SU-DHL-6 (cell line): ENCODE results near the gene ALG6.

Source experiments
- H2AFZ ChIP-seq: fragments of 200-600 bp; sonication (generic); 2 replicates; pipeline ENCODE4 v1.6.1; 2014; ENCODE audit warnings: low read depth, mild to moderate bottlenecking, moderate library complexity, mixed read lengths, antibody characterized with exemption, low read length; ENCODE audit not compliant: severe bottlenecking
- H3F3A ChIP-seq: fragments of 200-600 bp; shearing (Covaris generic); 2 replicates; pipeline ENCODE4 v1.6.0; 2016; ENCODE audit warnings: antibody characterized with exemption, mild to moderate bottlenecking; ENCODE audit not compliant: insufficient read depth
- H3K27ac ChIP-seq: fragments of 200-600 bp; sonication (generic); 2 replicates; pipeline ENCODE4 v1.5.1; 2016; ENCODE audit warnings: low read depth, mild to moderate bottlenecking, low read length, moderate library complexity, mixed read lengths
- H3K27me3 ChIP-seq: fragments of 200-600 bp; sonication (generic), shearing (Covaris generic); 2 replicates; pipeline ENCODE4 v1.6.0; 2014; ENCODE audit warnings: mild to moderate bottlenecking, low read length
- H3K36me3 ChIP-seq: fragments of 200-600 bp; sonication (generic); 2 replicates; pipeline ENCODE4 v1.6.1; 2014; ENCODE audit warnings: mild to moderate bottlenecking, low read length, mixed read lengths
- H3K4me2 ChIP-seq: fragments of 300-600, 200-600 bp; shearing (Covaris generic), sonication (generic); 2 replicates; pipeline ENCODE4 v1.6.0; 2014; ENCODE audit warnings: low read length, low read depth, mild to moderate bottlenecking; ENCODE audit not compliant: poor library complexity, severe bottlenecking
- H3K4me3 ChIP-seq: fragments of 200-600 bp; sonication (generic); 2 replicates; pipeline ENCODE4 v1.5.1; 2014; ENCODE audit warnings: antibody characterized with exemption, low read length, mild to moderate bottlenecking, mixed read lengths; ENCODE audit not compliant: insufficient read depth, poor library complexity, severe bottlenecking
- H3K79me2 ChIP-seq: fragments of 200-600 bp; sonication (generic); 2 replicates; pipeline ENCODE4 v1.6.1; 2014; ENCODE audit warnings: mild to moderate bottlenecking, low read length, moderate library complexity; ENCODE audit not compliant: insufficient read depth
- H3K9ac ChIP-seq: fragments of 200-600 bp; sonication (generic); 2 replicates; pipeline ENCODE4 v1.7.0; 2014; ENCODE audit warnings: mild to moderate bottlenecking, low read length
- H3K9me2 ChIP-seq: fragments of 200-600 bp; sonication (generic); replicated peaks from 2 replicates; pipeline ENCODE4 v1.6.1; 2014; ENCODE audit warnings: low read length; ENCODE audit not compliant: insufficient read depth
- H3K9me3 ChIP-seq: fragments of 200-600 bp; sonication (generic); 2 replicates; pipeline ENCODE4 v1.6.1; 2014; ENCODE audit warnings: low read length, mixed read lengths; ENCODE audit not compliant: insufficient read depth
- H4K20me1 ChIP-seq: fragments of 200-600 bp; sonication (generic); 2 replicates; pipeline ENCODE4 v1.6.1; 2014; ENCODE audit warnings: low read depth, mild to moderate bottlenecking, antibody characterized with exemption, low read length, moderate library complexity, mixed read lengths
- CTCF ChIP-seq: fragments of 200-600 bp; sonication (generic); IDR thresholded peaks from one replicate; pipeline ENCODE4 v1.5.1; 2017; ENCODE audit warnings: antibody characterized with exemption, mild to moderate bottlenecking, low read length, moderate library complexity; ENCODE audit not compliant: insufficient read depth, poor library complexity, severe bottlenecking
- EZH2phosphoT487 ChIP-seq: fragments of 200-600 bp; sonication (generic), shearing (Covaris generic); conservative IDR thresholded peaks from 2 replicates; pipeline ENCODE4 v1.6.1; 2018; ENCODE audit warnings: mild to moderate bottlenecking, antibody characterized with exemption, low read length, moderate library complexity, mixed read lengths

Gene ALG6

GRCh38 chr1:63405987-63406386 is 38.6 kb downstream of the ALG6 start:
- Histone ChIP-seq H3K9ac (no peak overlapping the region), H3K36me3 (peaks cover 21% of the 10 kb centered on the region; the same call in 1 of the 2 replicates), H3K27me3 (no peaks in the 10 kb centered on the region), H3K4me2 (no peak overlapping the region), H2AFZ (no peak overlapping the region), H3F3A (no peaks in the 10 kb centered on the region), H3K9me3 (no peaks in the 10 kb centered on the region), H3K9me2 (no peaks in the 10 kb centered on the region), H4K20me1 (no peaks in the 10 kb centered on the region), H3K27ac (no peak overlapping the region), H3K4me3 (no peak overlapping the region), H3K79me2 (no peaks in the 10 kb centered on the region)
- TF ChIP-seq EZH2phosphoT487 (no peak), CTCF (no peak)

DNA sequence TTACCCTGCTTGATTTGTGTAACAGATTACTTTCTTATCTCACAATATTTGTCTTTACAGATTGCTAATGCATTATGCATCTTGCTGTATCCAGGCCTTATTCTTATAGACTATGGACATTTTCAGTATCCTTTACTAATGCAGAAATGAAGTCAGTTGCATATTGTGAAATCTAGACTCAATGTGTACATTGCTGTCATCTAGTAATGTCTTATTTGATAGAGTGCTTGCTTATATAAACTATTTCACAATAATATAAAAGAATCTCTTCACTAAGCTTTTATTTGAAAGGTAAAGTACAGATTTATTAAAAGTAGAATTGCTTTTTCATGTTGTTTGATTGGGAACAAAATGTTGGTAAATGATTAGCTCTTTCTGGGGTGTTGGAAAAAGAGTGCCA is 39.6 kb downstream of the ALG6 start:
- H3K4me2 ChIP-seq: no peak overlapping the region
- TF ChIP-seq EZH2phosphoT487: no peak
- no peak overlapping the region for H3K9ac ChIP-seq
- no peaks in the 10 kb centered on the region for H4K20me1 ChIP-seq
- no peaks in the 10 kb centered on the region for H3K27me3 ChIP-seq
- no peaks in the 10 kb centered on the region for H3F3A ChIP-seq
- no peak overlapping the region for H3K4me3 ChIP-seq
- H3K36me3 ChIP-seq: peaks cover 21% of the 10 kb centered on the region; the same call in 1 of the 2 replicates
- H2AFZ ChIP-seq: no peak overlapping the region
- H3K79me2 ChIP-seq: no peaks in the 10 kb centered on the region
- no peaks in the 10 kb centered on the region for H3K9me3 ChIP-seq
- no peak overlapping the region for H3K27ac ChIP-seq
- no peaks in the 10 kb centered on the region for H3K9me2 ChIP-seq

DNA sequence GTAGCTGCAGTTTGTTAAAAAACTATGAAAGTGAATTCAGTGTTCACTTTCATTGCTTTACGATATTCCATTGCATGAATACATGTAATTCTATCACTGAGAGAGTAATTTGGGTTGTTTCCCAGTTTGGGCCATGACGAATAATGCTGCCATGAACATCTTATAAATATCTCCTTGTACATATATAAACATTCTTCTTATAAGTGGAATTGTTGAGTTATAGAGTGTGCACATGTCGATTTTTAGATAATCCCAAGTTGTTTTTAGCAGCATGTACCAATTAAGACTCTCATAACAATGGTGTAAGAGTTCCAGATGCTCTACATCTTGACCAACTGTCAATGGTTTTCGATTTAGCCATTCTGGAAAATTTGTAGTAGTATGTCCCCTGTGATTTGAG is 40.9 kb downstream of the ALG6 start:
- Histone ChIP-seq H3K27me3 (no peaks in the 10 kb centered on the region), H3K9ac (no peak overlapping the region), H3K27ac (no peak overlapping the region), H3K9me3 (no peaks in the 10 kb centered on the region), H2AFZ (no peak overlapping the region), H3K4me2 (no peak overlapping the region), H3K79me2 (no peaks in the 10 kb centered on the region), H3K4me3 (no peak overlapping the region), H4K20me1 (no peaks in the 10 kb centered on the region), H3K9me2 (no peaks in the 10 kb centered on the region), H3F3A (no peaks in the 10 kb centered on the region), H3K36me3 (peaks cover 26% of the 10 kb centered on the region; the same call in 1 of the 2 replicates)
- TF ChIP-seq EZH2phosphoT487 (no peak), CTCF (no peak)

- Histone ChIP-seq H3F3A (no peaks in the 10 kb centered on the region), H4K20me1 (no peaks in the 10 kb centered on the region), H3K9ac (no peak overlapping the region), H3K27ac (no peak overlapping the region), H3K27me3 (no peaks in the 10 kb centered on the region), H2AFZ (no peak overlapping the region), H3K4me3 (no peak overlapping the region), H3K36me3 (peaks cover 21% of the 10 kb centered on the region; the same call in 1 of the 2 replicates), H3K9me2 (no peaks in the 10 kb centered on the region), H3K4me2 (no peak overlapping the region), H3K79me2 (no peaks in the 10 kb centered on the region), H3K9me3 (no peaks in the 10 kb centered on the region)
- TF ChIP-seq EZH2phosphoT487: no peak
- no peak for TF ChIP-seq CTCF
These were observed 43.6 kb downstream of the ALG6 start for GRCh38 chr1:63411066-63411465.
